Measurements from ENCODE around the gene EHMT1. TPM values are rescaled to one million over a fixed set of nuclear protein-coding genes. Genes with fewer than 3 reads are reported as not detected.

The EHMT1 gene
- polyA plus RNA-seq, 2 of the 4 experiments (the other 2 are of a cell fraction), result 41.3 to 48.0 TPM

GRCh38 chr9:137813167-137813566 lies 194.4 kb downstream of the EHMT1 start:
- WGBS (ENCODE audit: missing lambda C conversion rate), result 94% methylated on average over 15 of the region's 19 CpGs
- TF ChIP-seq CBX8 (IDR thresholded peaks at IDR 0.05) (no peak), ELK1 (IDR thresholded peaks at IDR 0.05; ENCODE audit: low read depth, low read length) (no peak), FOXS1 (CRISPR knock-in tag; IDR thresholded peaks at IDR 0.05) (no peak), SREBF2 (IDR thresholded peaks at IDR 0.05) (no peak), CTCF (IDR thresholded peaks at IDR 0.05) (no peak), HES2 (IDR thresholded peaks at IDR 0.05) (no peak), PHF8 (IDR thresholded peaks at IDR 0.05; ENCODE audit: borderline replicate concordance, low read depth) (no peak)
- Histone ChIP-seq H3K4me3 (no peak overlapping the region), H3K4me2 (no peak overlapping the region), H3K27ac (no peak overlapping the region), H3K9me3 (no peaks in the 10 kb centered on the region), H3K4me1 (no peaks in the 10 kb centered on the region)
- CTCF ChIA-PET, result interaction anchor here (1.3 kb wide), 1 partner anchor 35 kb away, joined by 4 read pairs; no protein-coding TSS in a partner anchor
- ATAC-seq (no peak), FAIRE-seq (no peak), DNase-seq (ENCODE audit: low read depth in 1 of 2, low spot score in 1 of 2) (no peak)
- POLR2A ChIA-PET, result no interaction called here

- WGBS (ENCODE audit: missing lambda C conversion rate), result 91% methylated on average over 21 of the region's 26 CpGs
- no peak overlapping the region for H3K27ac ChIP-seq
- TF ChIP-seq ELK1 (IDR thresholded peaks at IDR 0.05; ENCODE audit: low read depth, low read length), result no peak
- no peak for TF ChIP-seq REST (IDR thresholded peaks at IDR 0.05)
- no peak for TF ChIP-seq KDM1A (IDR thresholded peaks at IDR 0.05; ENCODE audit: low read depth)
- no peak for TF ChIP-seq CBX8 (IDR thresholded peaks at IDR 0.05)
- no peak for TF ChIP-seq HDAC2 (IDR thresholded peaks at IDR 0.05)
- no peak for TF ChIP-seq RFX5 (IDR thresholded peaks at IDR 0.05)
- no peak for TF ChIP-seq HEYL (CRISPR knock-in tag; IDR thresholded peaks at IDR 0.05)
- TF ChIP-seq PHF8 (IDR thresholded peaks at IDR 0.05; ENCODE audit: borderline replicate concordance, low read depth), result no peak
- no peak for TF ChIP-seq BCL3 (IDR thresholded peaks at IDR 0.05)
- TF ChIP-seq POLR2A (IDR thresholded peaks at IDR 0.05; ENCODE audit: low read length), result no peak
- TF ChIP-seq ESRRA (IDR thresholded peaks at IDR 0.05; ENCODE audit: borderline replicate concordance, low read length), result no peak
- no peak for TF ChIP-seq ZNF302 (CRISPR knock-in tag; IDR thresholded peaks at IDR 0.05)
- TF ChIP-seq CHD4 (IDR thresholded peaks at IDR 0.05; ENCODE audit: borderline replicate concordance), result no peak
- no peak for TF ChIP-seq POLR2AphosphoS2 (conservative IDR thresholded peaks at IDR 0.05; ENCODE audit: low read length)
- TF ChIP-seq RAD21 (conservative IDR thresholded peaks at IDR 0.05 in 1 of 2, IDR thresholded peaks at IDR 0.05 in 1 of 2), result no peak
- TF ChIP-seq FOXS1 (CRISPR knock-in tag; IDR thresholded peaks at IDR 0.05), result no peak
- TF ChIP-seq FOSB (CRISPR knock-in tag; IDR thresholded peaks at IDR 0.05), result no peak
- TF ChIP-seq EP300 (IDR thresholded peaks at IDR 0.05), result no peak
- no peak for TF ChIP-seq RARB (CRISPR knock-in tag; IDR thresholded peaks at IDR 0.05)
- TF ChIP-seq NPAS2 (CRISPR knock-in tag; IDR thresholded peaks at IDR 0.05; ENCODE audit: borderline replicate concordance), result no peak
- H3K4me2 ChIP-seq, result no peak overlapping the region
- DNase-seq (ENCODE audit: low read depth in 1 of 2, low spot score in 1 of 2) (no peak), FAIRE-seq (no peak), ATAC-seq (no peak)
- H3K4me3 ChIP-seq, result no peak overlapping the region
- CTCF ChIA-PET, result interaction anchor here (0.6 kb wide), 1 partner anchor 8 kb away, joined by 3 read pairs; no protein-coding TSS in a partner anchor
- H3K4me1 ChIP-seq, result no peaks in the 10 kb centered on the region
- POLR2A ChIA-PET, result no interaction called here
- no peaks in the 10 kb centered on the region for H3K9me3 ChIP-seq
Observed at GRCh38 chr9:137813651-137814415, 195.0 kb downstream of the EHMT1 start.

Measured in A549 (cell line).